RCC 7860 (cell line): ENCODE data around the gene URGCP.
"Not testable (repeated sequence)": the region's sequence is repeated elsewhere in the genome, so short reads cannot be mapped to it uniquely, and the experiment has no call there.

Experiments used
- DNase-seq: peaks from one replicate; pipeline ENCODE4 v3.0.0-alpha.2; 2015; ENCODE audit warnings: low spot score
- FAIRE-seq: peaks from 2 replicates; lab custom pipeline; 2012; peaks lifted over from hg19 to GRCh38; lab: Jason Lieb, UNC

URGCP gene

DNA sequence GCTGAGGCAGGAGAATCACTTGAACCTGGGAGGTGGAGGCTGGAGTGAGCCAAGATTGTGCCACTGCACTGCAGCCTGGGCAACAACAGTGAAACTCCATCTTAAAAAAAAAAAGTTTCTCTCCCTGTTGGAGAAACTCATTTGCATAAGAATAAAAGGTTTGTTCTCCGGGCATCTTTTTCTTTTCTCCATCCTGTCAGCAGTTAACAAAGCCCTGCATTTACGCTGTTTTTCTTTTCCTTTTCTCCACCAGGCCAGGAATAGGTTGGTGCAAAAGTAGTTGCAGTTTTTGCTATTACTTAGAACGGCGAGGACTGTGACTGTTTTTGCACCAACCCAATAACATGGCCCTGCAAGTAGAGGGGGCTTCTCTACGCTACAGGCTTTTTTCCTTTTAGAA, 9.5 kb upstream of the URGCP start:
- FAIRE-seq (no peak), DNase-seq (no peak)

- DNase-seq, result no peak
- FAIRE-seq, result no peak
Measured at GRCh38 chr7:43914795-43915194, 8.4 kb upstream of the URGCP start.

GRCh38 chr7:43905956-43906330, 453 bp downstream of the URGCP start:
- FAIRE-seq, result no peak
- no peak for DNase-seq

DNA sequence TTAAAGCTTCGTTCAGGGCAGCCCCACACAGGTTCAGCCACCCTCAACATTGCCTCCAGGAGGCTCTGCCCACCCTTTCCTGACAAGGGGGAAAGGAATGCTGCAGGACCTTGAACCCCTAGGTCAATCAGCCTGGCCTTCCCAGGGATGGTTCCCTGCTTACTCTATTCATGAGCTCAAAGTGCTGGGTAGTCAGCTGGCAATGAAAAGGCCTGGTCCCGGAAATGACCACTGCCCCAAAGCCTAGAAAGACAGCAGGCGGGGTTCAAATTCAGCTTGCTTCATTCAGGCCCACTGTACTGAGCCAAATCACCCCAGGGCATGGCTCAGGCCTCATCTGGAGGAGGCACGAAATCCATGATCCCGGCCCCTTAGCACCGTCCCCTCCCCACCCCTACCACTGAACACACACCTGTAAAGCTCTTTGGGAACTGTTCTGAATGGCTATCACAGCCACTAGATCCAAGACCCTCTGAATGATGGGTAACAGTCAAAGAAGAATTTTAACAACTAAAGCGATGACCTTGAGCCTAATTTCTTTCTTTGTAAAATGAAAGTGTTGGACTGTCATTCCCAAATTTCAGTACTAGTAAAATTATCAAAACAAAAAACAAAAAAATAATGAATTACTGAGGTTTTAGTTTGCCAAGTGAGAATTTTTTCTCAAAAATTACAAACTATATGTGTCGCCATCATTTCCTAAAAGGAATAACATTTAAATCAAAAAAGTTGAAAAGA, 1.0 kb downstream of the URGCP start:
- peak; percentile 21 for DNase-seq
- no peak for FAIRE-seq

- FAIRE-seq, result no peak
Measured at GRCh38 chr7:43904533-43905208, 1.7 kb downstream of the URGCP start.

GRCh38 chr7:43902542-43903054, 3.8 kb downstream of the URGCP start:
- FAIRE-seq (no peak), DNase-seq (no peak)

More at GRCh38 chr7:43904533-43905208, 1.7 kb downstream of the URGCP start:
- DNase-seq, result no peak

GRCh38 chr7:43898571-43898970, 7.8 kb downstream of the URGCP start:
- not testable (repeated sequence) for FAIRE-seq, DNase-seq

DNA sequence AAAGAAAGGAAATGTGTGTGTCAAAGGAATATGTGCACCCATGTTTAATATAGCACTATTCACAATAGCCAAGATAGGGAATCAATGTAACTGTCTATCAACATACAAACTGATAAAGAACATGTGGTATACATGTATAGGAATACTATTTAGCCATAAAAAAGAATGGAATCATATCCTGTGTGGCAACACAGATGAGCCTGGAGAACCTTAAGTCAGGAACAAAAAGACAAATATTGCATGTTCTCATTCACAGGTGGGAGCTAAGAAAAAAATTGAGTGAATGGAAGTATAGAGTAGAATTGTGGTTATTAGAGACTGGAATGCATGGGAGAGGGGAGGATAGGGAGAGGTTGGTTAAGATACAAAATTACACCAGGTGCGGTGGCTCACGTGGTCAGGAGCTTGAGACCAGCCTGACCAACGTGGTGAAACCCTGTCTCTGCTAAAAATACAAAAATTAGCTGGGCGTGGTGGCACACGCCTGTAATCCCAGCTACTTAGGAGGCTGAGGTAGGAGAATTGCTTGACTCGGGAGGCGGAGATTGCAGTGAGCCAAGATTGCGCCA, 10.5 kb downstream of the URGCP start:
- FAIRE-seq, result no peak
- no peak for DNase-seq

DNA sequence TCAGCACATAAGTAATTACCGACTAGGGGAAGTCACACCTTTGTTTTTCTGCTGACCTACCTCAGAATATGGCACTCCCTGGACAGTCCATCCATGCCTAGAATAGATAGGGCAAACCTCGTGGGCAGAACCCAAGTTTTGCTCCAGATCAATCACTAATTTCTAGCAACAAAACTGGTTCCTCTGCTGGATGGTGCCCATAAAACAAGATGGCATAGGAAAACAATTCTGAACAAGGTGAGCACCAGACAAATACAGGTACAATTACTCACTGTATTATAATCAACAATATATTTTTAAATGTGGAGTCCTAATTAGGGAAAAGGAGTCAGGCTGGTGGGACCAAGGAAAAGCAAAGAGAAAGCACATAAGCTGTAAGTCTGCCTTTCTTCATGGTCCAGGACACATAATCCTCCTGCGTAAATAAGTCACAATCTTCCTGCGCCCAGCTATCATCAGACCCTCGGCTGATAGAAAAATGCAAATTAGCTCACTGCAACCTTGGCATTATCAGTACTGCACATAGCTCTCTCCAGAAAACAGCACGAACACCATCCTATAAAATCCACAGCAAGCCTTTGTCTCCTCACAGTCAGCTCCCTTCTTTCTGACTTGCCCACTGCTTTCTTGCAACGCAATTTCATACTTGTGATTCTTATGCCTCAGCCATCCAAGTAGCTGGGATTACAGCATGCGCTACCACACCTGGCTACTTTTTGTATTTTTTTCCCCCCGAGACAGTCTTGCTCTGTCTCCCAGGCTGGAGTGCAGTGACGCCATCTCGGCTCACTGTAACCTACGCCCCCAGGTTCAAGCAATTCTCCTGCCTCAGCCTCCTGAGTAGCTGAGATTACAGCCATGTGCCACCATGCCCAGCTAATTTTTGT, 15.1 kb downstream of the URGCP start:
- DNase-seq (no peak), FAIRE-seq (no peak)

DNA sequence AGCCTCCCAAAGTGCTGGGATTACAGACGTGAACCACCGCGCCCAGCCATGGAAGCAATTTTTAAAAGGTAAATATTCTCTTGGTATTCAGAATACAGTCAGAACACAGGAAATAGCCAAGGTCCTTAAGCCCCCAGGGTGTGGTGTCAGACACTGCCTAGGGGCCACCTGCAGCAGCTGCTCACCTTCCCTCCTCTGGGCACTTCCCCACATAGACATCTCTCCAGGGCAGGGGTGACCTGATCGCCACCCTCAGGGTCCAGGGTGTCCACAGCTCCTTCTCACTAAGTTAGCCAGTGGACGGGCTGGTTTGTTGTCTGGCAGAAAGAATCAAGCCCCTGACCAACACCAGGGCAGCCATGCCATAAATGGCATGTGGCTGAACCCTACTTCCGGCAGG, 15.9 kb downstream of the URGCP start:
- no peak for FAIRE-seq

DNA sequence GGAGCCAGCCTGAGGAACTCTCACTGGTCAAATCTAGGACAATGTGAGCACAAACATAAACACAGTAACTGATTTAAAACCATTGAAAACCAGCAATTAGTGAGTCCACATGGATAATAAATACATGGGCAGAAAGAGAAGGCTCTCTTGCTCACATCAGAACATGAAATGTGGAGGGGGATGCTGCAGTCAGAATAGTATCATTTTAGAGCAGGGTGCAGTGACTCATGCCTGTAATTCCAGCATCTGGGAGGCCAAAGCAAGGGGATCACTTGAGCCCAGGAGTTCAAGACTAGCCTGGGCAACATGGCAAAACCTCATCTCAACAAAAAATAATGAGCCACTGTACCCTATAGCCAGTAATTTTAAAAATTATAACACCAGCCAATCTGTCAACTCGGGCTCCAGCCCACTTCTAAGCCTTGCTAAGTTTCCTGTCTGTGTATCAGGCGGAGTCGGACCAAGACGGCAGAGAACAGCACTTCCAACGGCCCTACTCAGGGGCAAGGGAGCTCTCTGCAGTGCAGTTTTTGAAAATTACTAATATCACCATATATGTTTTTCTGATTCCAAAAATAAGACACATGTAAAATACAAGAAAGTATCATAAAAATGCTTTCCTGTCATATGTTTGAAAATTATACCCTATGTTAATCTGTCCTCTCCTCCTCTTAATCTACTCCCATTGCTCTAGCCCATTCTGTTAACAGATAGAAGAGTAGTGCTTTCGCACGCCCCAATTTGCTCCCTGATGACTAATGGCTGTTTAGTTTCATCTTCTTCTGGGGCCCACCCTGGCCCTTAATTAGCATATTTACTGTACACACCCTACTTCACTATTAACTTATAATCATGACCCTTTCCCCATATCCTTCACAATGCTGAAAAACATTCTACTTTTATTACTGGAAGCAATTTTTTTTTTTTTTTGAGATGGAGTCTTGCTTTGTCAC, 17.1 kb downstream of the URGCP start:
- no peak for DNase-seq
- FAIRE-seq, result no peak

More for the DNA sequence above, 15.9 kb downstream of the URGCP start:
- DNase-seq, result no peak

- FAIRE-seq (no peak), DNase-seq (no peak)
Measured at GRCh38 chr7:43884617-43885016, 21.8 kb downstream of the URGCP start.

- FAIRE-seq (no peak), DNase-seq (no peak)
Measured at GRCh38 chr7:43884209-43884608, 22.2 kb downstream of the URGCP start.

DNA sequence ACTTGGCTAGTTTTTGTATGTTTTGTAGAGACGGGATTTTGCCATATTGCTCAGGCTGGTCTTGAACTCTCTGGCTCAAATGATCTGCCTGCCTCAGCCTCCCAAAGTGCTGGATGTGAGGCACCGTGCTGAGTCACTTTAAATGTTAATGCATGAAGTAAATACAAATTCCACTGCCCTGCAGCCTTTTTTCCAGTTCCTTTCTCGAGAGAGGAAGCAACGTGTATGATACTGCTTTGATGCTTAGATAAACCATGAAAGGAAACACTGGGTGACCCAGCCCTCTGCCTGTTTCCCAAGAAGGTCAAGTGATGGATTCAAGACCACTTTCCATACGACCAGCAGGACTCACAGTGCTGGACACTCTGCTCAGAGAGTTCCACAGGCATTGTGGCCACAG, 25.8 kb downstream of the URGCP start:
- FAIRE-seq, result no peak
- DNase-seq, result no peak

GRCh38 chr7:43879477-43879876, 26.9 kb downstream of the URGCP start:
- peak; percentile 70 for DNase-seq
- FAIRE-seq, result peak; percentile 87

DNA sequence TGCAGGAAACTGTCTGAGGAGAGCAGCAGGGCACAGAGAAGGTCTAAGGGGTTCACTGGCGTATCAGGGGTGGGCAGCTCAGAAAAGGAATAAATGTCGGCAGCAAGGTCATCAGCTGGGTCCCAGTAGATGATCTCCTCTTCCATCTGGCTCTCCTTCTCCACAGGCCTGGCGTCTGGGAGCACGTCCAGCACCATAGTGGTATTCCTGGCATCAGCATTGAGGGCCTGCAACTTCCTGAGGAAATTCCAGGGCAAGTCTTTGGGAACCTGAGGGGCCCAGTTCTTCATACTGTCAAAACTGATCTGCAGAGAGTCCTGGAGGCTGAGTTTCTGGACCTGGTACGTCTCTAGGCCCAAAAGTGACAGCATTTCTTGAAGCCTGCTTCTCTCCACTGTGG, 27.5 kb downstream of the URGCP start:
- DNase-seq (no peak), FAIRE-seq (no peak)

DNA sequence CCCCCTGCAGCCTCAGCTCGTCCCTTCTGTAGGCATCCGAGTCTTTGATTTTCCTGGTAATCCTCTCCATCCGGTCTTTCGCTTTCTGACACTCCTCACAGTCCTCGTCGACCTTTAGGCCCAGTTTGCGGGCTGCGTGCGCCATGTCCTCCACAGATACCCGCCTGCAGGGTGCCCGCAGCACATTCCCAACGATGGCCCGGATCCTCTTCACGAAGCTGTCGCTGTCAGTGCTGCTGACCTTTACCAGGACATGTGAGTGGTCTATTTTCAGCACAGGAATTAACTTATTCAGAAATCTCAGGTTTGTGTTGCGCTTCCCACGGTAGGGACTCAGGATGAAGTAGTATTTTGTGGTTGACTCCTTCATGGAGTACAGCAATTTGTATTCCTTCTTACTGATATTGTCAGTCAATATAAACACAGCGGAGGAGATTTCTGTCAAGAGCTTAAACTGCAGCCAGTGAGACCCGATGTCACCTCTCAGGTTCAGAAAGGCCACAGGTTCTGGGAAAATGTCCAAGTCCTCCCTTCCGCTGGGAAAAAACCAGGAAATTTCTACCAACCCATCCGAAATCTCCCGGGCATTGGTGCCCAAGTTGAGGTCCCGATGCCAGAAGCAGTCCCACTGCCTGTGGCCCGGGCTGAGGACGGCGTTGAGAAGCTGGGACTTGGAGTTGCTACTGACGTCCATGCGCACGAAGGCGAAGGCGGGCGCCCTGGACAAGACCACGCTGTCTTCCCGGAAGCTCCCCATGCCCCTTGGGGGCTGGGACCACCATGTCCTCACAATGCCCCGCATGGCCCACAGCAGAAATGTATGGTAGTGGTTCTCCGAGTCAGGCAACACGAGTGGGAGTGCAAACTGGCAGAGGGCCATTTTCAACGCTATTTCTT, 28.2 kb downstream of the URGCP start:
- FAIRE-seq (no peak), DNase-seq (no peak)

GRCh38 chr7:43876976-43877745, 29.2 kb downstream of the URGCP start:
- FAIRE-seq (no peak), DNase-seq (no peak)
